Measurements from ENCODE around the gene TRMT1. TPM values are rescaled to one million over a fixed set of nuclear protein-coding genes. Genes with fewer than 3 reads are reported as not detected.

The TRMT1 gene
- total RNA-seq, 1 donor from 2014 or later, result 28.0 TPM

DNA sequence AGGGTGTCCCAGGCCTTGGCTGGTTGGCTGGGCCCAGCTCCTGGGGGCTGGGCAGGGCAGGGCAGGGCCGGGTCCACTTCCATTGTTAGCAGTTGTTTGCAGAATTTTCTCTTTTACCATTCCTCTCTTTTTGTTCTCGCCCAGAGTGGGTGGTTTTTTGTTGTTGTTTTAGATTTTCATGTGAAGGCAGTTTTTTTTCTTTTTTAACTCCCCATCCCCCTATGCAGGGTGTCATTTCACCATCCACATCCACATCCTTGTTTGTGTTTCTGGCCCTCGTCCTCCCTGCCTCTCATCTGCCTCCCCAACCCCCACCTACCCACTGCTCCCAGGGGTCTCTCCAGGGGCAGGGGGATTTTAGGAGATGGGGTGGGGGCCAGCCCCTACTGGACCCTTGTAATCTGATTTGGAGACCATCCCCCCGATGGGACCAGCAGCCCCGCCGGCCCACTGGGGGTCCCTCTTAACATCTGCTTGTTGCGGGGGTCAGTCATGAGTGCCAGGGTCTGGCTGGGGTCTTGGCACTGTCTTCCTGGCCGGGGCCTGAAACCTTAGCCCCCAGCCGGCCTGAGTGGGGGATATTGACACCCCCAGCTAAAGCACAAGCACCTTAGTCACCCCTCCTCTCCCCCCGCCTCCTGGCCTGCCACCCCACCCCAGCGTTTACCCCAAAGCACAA, 23.2 kb upstream of the TRMT1 start:
- intact Hi-C loops (cut with DNase I), result loop anchor here (10.0 kb wide), 1 partner anchor 95 kb away; no protein-coding TSS in a partner anchor
- no peak overlapping the region for H3K27ac ChIP-seq
- no peaks in the 10 kb centered on the region for H3K9me3 ChIP-seq
- no peaks in the 10 kb centered on the region for H3K27me3 ChIP-seq
- DNase-seq (ENCODE audit: extremely low spot score in 2 of 2), result no peak
- H3K4me1 ChIP-seq, result no peaks in the 10 kb centered on the region
- peaks cover 0 to 55% of the 10 kb centered on the region in 2 donors for H3K36me3 ChIP-seq
- TF ChIP-seq POLR2A (IDR thresholded peaks at IDR 0.05) (no peak), POLR2AphosphoS5 (IDR thresholded peaks at IDR 0.05; ENCODE audit: insufficient read depth in 1 of 2, low read depth in 1 of 2) (no peak)
- TF ChIP-seq, protein P1, sequence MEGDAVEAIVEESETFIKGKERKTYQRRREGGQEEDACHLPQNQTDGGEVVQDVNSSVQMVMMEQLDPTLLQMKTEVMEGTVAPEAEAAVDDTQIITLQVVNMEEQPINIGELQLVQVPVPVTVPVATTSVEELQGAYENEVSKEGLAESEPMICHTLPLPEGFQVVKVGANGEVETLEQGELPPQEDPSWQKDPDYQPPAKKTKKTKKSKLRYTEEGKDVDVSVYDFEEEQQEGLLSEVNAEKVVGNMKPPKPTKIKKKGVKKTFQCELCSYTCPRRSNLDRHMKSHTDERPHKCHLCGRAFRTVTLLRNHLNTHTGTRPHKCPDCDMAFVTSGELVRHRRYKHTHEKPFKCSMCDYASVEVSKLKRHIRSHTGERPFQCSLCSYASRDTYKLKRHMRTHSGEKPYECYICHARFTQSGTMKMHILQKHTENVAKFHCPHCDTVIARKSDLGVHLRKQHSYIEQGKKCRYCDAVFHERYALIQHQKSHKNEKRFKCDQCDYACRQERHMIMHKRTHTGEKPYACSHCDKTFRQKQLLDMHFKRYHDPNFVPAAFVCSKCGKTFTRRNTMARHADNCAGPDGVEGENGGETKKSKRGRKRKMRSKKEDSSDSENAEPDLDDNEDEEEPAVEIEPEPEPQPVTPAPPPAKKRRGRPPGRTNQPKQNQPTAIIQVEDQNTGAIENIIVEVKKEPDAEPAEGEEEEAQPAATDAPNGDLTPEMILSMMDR (IDR thresholded peaks at IDR 0.05), result no peak
- no peak overlapping the region for H3K4me3 ChIP-seq

DNA sequence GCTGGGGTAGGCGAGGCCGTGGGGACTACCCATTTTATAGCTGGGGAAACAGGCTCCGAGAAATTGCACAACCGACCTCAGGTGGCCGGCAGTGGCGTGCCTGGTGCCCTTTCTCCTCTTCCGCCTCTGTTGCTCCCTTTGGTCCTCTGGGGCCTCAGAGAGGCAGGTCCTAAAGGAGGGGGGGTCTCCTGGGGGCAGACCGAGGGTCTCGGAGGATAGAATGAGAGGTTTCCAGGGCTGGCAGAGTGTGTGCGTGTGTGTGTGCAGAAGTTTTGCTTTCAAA, 22.3 kb upstream of the TRMT1 start:
- no peak for DNase-seq (ENCODE audit: extremely low spot score in 2 of 2)
- peaks cover 0 to 46% of the 10 kb centered on the region in 2 donors for H3K36me3 ChIP-seq
- TF ChIP-seq, protein P1 (IDR thresholded peaks at IDR 0.05), result no peak
- TF ChIP-seq POLR2AphosphoS5 (IDR thresholded peaks at IDR 0.05; ENCODE audit: insufficient read depth in 1 of 2, low read depth in 1 of 2), result no peak
- TF ChIP-seq POLR2A (IDR thresholded peaks at IDR 0.05), result no peak
- H3K9me3 ChIP-seq, result no peaks in the 10 kb centered on the region
- intact Hi-C loops (cut with DNase I), result no loop called here
- no peaks in the 10 kb centered on the region for H3K4me1 ChIP-seq
- H3K4me3 ChIP-seq, result no peak overlapping the region
- H3K27ac ChIP-seq, result no peak overlapping the region
- no peaks in the 10 kb centered on the region for H3K27me3 ChIP-seq

DNA sequence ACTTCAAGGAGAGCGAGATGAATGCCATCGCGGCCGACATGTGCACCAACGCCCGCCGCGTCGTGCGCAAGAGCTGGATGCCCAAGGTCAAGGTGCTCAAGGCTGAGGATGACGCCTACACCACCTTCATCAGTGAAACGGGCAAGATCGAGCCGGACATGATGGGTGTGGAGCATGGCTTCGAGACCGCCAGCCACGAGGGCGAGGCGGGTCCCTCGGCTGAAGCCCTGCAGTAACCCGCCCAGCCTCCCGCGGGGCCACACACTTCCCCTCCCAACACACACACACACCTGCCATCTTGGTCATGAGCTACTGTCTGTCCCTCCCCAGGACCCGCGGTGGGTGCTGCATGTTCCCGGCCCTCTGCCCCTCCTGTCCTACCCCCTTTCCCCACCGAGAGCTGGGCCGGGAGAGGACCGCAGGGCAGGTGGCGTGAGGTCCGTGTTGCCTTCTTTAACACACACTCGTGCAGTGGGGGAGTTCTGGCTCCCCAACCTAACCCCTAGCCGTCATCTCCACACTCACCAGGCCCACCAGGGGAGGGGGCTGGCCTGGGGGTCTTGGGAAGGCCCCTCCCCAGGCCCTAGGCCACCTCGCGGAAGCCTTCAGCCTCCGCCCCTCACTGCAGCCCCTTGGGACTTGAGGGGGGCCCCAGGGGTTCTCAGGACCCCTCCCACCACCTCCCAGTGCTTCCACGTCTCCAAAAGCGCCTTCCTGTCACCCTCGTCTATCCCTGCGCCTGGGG, 21.8 kb upstream of the TRMT1 start:
- Histone ChIP-seq H3K4me1 (no peaks in the 10 kb centered on the region), H3K27ac (no peak overlapping the region), H3K36me3 (peaks cover 0 to 46% of the 10 kb centered on the region in 2 donors), H3K4me3 (no peak overlapping the region), H3K27me3 (no peaks in the 10 kb centered on the region), H3K9me3 (no peaks in the 10 kb centered on the region)
- TF ChIP-seq POLR2A (IDR thresholded peaks at IDR 0.05) (no peak), POLR2AphosphoS5 (IDR thresholded peaks at IDR 0.05; ENCODE audit: insufficient read depth in 1 of 2, low read depth in 1 of 2) (no peak)
- DNase-seq (ENCODE audit: extremely low spot score in 2 of 2), result no peak
- intact Hi-C loops (cut with DNase I), result no loop called here

DNA sequence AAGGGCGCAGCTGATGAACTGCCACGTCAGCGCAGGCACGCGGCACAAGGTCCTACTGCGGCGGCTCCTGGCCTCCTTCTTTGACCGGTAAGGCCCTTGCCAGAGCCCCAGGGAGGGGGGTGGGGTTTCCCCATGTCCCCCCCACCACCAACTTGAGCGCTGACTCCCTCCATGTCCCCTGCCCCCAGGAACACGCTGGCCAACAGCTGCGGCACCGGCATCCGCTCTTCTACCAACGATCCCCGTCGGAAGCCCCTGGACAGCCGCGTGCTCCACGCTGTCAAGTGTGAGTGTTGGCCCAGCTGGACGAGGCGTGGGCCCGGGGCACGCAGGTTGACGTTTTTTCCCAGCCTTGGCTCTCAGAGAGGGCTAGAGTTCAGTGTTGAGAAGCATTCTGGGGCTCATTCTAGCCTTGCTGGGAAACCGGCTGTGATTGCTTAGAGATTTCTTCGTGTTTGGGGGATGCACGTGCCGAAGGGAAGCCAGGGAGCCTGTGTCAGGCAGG, 20.8 kb upstream of the TRMT1 start:
- intact Hi-C loops (cut with DNase I), result no loop called here
- no peak for DNase-seq (ENCODE audit: extremely low spot score in 2 of 2)
- H3K4me3 ChIP-seq, result no peak overlapping the region
- TF ChIP-seq POLR2AphosphoS5 (IDR thresholded peaks at IDR 0.05; ENCODE audit: insufficient read depth in 1 of 2, low read depth in 1 of 2) (no peak), POLR2A (IDR thresholded peaks at IDR 0.05) (no peak)
- TF ChIP-seq, protein P1 (IDR thresholded peaks at IDR 0.05), result no peak
- H3K4me1 ChIP-seq, result no peaks in the 10 kb centered on the region
- H3K27ac ChIP-seq, result no peak overlapping the region
- peaks cover 0 to 46% of the 10 kb centered on the region in 2 donors for H3K36me3 ChIP-seq
- no peaks in the 10 kb centered on the region for H3K27me3 ChIP-seq
- no peaks in the 10 kb centered on the region for H3K9me3 ChIP-seq

DNA sequence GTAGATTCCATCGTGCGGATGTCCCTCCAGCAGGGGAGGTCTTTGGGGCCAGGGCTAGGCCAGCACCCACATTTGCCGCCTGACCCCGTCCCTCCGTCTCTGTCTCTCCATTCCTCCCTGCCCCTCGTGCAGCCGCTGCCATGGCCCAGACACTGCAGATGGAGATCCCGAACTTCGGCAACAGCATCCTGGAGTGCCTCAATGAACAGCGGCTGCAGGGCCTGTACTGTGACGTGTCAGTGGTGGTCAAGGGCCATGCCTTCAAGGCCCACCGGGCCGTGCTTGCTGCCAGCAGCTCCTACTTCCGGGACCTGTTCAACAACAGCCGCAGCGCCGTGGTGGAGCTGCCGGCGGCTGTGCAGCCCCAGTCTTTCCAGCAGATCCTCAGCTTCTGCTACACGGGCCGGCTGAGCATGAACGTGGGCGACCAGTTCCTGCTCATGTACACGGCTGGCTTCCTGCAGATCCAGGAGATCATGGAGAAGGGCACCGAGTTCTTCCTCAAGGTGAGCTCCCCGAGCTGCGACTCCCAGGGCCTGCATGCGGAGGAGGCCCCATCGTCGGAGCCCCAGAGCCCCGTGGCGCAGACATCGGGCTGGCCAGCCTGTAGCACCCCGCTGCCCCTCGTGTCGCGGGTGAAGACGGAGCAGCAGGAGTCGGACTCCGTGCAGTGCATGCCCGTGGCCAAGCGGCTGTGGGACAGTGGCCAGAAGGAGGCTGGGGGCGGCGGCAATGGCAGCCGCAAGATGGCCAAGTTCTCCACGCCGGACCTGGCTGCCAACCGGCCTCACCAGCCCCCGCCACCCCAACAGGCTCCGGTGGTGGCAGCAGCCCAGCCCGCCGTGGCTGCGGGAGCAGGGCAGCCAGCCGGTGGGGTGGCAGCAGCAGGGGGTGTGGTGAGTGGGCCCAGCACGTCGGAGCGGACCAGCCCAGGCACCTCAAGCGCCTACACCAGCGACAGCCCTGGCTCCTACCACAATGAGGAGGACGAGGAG, 18.8 kb upstream of the TRMT1 start:
- Histone ChIP-seq H3K9me3 (no peaks in the 10 kb centered on the region), H3K36me3 (peaks cover 0 to 46% of the 10 kb centered on the region in 2 donors), H3K27me3 (no peaks in the 10 kb centered on the region), H3K27ac (no peak overlapping the region), H3K4me1 (no peaks in the 10 kb centered on the region), H3K4me3 (no peak overlapping the region)
- no peak for DNase-seq (ENCODE audit: extremely low spot score in 2 of 2)
- TF ChIP-seq POLR2A (IDR thresholded peaks at IDR 0.05) (no peak), POLR2AphosphoS5 (IDR thresholded peaks at IDR 0.05; ENCODE audit: insufficient read depth in 1 of 2, low read depth in 1 of 2) (no peak)
- TF ChIP-seq, protein P1 (IDR thresholded peaks at IDR 0.05), result no peak
- intact Hi-C loops (cut with DNase I), result no loop called here
